CD4-positive, alpha-beta T cell treated with Interleukin-4 for 4 hours (primary cell): ENCODE data around the gene C8A.

Experiments
- DNase-seq: peaks from one replicate; pipeline ENCODE4 v3.0.0-alpha.2; 2020

C8A gene

GRCh38 chr1:56854521-56855099, at the start of gene C8A:
TSS of gene C8A (plus strand) at chr1:56854797. CDS start at chr1:56854902, 105 bp downstream.
- DNase-seq: no peak

- no peak for DNase-seq
Measured at GRCh38 chr1:56806804-56807203, 47.8 kb upstream of the C8A start.

GRCh38 chr1:56808410-56808809, 46.2 kb upstream of the C8A start:
- no peak for DNase-seq

- DNase-seq: no peak
Measured at GRCh38 chr1:56811331-56811730, 43.3 kb upstream of the C8A start.

GRCh38 chr1:56814205-56814604, 40.4 kb upstream of the C8A start:
- no peak for DNase-seq

GRCh38 chr1:56816264-56816663, 38.3 kb upstream of the C8A start:
- DNase-seq: no peak

- no peak for DNase-seq
Measured at GRCh38 chr1:56816909-56817308, 37.7 kb upstream of the C8A start.

- no peak for DNase-seq
Measured at GRCh38 chr1:56817716-56818463, 36.7 kb upstream of the C8A start.

GRCh38 chr1:56819387-56819899, 35.2 kb upstream of the C8A start, which contains the start of gene FYB2:
TSS of gene FYB2 (minus strand) at chr1:56819404. CDS start at chr1:56819290, 114 bp downstream.
- DNase-seq: no peak

- DNase-seq: peak; percentile 44
Measured at GRCh38 chr1:56820755-56821461, 33.7 kb upstream of the C8A start.

- DNase-seq: no peak
Measured at GRCh38 chr1:56821462-56821797, 33.2 kb upstream of the C8A start.

GRCh38 chr1:56824271-56824670, 30.3 kb upstream of the C8A start:
- no peak for DNase-seq

GRCh38 chr1:56824938-56825337, 29.7 kb upstream of the C8A start:
- no peak for DNase-seq

- no peak for DNase-seq
Measured at GRCh38 chr1:56825436-56825835, 29.2 kb upstream of the C8A start.

- no peak for DNase-seq
Measured at GRCh38 chr1:56827711-56828110, 26.9 kb upstream of the C8A start.

GRCh38 chr1:56830052-56830451, 24.5 kb upstream of the C8A start:
- no peak for DNase-seq

- DNase-seq: peak; percentile 66
Measured at GRCh38 chr1:56831871-56832693, 22.5 kb upstream of the C8A start.

- no peak for DNase-seq
Measured at GRCh38 chr1:56833088-56833487, 21.5 kb upstream of the C8A start.

- no peak for DNase-seq
Measured at GRCh38 chr1:56834137-56834900, 20.3 kb upstream of the C8A start.

- no peak for DNase-seq
Measured at GRCh38 chr1:56835657-56836056, 18.9 kb upstream of the C8A start.

- no peak for DNase-seq
Measured at GRCh38 chr1:56836359-56836758, 18.2 kb upstream of the C8A start.

- DNase-seq: no peak
Measured at GRCh38 chr1:56837244-56837939, 17.2 kb upstream of the C8A start.
